ENCODE data around the gene PROX1.

PROX1 gene

DNA sequence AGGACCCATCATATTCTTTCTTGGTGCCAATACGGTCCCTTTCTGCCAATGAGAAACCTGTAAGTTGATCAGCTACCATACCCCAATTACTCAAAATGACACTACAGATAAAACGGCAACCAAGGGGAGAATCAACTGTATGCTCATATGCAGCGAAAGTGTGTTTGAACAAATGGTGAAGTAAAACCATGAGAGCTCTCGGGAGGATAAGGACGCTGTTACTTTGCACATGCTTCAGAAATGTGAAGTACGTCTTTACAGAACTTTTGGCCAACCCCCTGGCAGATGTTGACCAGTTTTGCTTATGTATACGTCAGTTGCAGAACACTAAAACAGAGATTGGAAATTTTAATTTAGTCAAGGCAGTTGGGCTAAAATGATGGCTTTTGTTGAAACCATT, 79.6 kb downstream of the PROX1 start:
- no peaks in the 10 kb centered on the region for H3K4me1 ChIP-seq (ENCODE audit: low read length)
- no peak overlapping the region for H3K4me3 ChIP-seq (ENCODE audit: low read length)
- H3K27ac ChIP-seq (ENCODE audit: low read length) = no peak overlapping the region
- no peak overlapping the region for H2AFZ ChIP-seq (ENCODE audit: low read depth, low read length)
- no peaks in the 10 kb centered on the region for H3K79me2 ChIP-seq (ENCODE audit: low read length)
- H3K27me3 ChIP-seq (ENCODE audit: low read depth, low read length) = peaks cover 39% of the 10 kb centered on the region; the same call in 1 of the 2 replicates
- no peaks in the 10 kb centered on the region for H3K36me3 ChIP-seq (replicated peaks; ENCODE audit: low read depth, low read length)
- H3K4me2 ChIP-seq (ENCODE audit: low read length) = no peak overlapping the region
- TF ChIP-seq, protein P1, sequence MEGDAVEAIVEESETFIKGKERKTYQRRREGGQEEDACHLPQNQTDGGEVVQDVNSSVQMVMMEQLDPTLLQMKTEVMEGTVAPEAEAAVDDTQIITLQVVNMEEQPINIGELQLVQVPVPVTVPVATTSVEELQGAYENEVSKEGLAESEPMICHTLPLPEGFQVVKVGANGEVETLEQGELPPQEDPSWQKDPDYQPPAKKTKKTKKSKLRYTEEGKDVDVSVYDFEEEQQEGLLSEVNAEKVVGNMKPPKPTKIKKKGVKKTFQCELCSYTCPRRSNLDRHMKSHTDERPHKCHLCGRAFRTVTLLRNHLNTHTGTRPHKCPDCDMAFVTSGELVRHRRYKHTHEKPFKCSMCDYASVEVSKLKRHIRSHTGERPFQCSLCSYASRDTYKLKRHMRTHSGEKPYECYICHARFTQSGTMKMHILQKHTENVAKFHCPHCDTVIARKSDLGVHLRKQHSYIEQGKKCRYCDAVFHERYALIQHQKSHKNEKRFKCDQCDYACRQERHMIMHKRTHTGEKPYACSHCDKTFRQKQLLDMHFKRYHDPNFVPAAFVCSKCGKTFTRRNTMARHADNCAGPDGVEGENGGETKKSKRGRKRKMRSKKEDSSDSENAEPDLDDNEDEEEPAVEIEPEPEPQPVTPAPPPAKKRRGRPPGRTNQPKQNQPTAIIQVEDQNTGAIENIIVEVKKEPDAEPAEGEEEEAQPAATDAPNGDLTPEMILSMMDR (IDR thresholded peaks at IDR 0.05; ENCODE audit: low read depth, low read length) = no peak
- no peak for TF ChIP-seq EZH2phosphoT487 (IDR thresholded peaks at IDR 0.05; ENCODE audit: low read depth)
- H4K20me1 ChIP-seq (ENCODE audit: insufficient read depth, low read length) = no peaks in the 10 kb centered on the region
- H3K9me3 ChIP-seq (ENCODE audit: insufficient read depth, low read length) = no peaks in the 10 kb centered on the region
- H3K9ac ChIP-seq (ENCODE audit: low read length) = no peak overlapping the region

DNA sequence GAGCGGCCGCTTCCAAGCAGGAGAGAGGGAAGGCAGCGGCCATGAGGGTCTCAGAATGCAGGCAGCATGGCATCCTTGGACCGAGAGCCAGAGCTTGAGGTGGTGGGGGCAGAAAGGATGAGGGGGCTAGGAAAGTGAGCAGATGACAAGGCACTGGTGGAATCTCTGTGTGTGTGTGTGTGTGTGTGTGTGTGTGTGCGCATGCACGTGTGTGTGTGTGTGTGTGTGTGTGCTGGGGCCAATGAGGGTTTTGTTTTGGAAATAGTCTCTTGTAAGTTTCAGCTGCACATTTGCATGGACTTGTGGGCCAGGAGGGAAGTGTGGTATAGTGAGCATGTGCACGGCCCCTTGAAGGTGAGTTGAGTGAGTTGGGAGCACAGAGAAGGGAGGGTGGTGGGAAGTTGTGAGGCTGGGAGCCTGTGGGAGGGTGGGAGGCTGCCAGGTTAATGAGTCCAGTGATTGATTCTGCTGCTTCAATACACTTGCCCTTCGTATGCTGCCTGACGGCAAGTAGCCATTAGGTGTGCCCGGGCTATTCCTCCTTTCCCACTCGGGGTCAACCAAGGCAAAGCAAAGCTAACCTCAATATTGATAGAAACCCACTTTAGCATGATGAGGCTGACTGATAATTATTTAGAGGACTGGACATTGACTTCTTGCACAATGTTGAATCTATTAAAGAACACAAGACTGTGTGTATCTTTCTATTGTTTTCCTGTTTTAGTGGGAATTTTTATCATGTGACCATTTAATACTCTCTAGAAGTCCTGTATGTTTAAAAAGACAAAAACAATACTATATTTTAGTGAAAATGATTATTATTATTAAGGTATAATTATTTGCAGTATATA, 80.3 kb downstream of the PROX1 start:
- no peaks in the 10 kb centered on the region for H3K79me2 ChIP-seq (ENCODE audit: low read length)
- H3K9me3 ChIP-seq (ENCODE audit: insufficient read depth, low read length) = no peaks in the 10 kb centered on the region
- H3K27ac ChIP-seq (ENCODE audit: low read length) = no peak overlapping the region
- H2AFZ ChIP-seq (ENCODE audit: low read depth, low read length) = no peak overlapping the region
- H3K27me3 ChIP-seq (ENCODE audit: low read depth, low read length) = peaks cover 41% of the 10 kb centered on the region; the same call in 1 of the 2 replicates
- H3K4me2 ChIP-seq (ENCODE audit: low read length) = no peak overlapping the region
- no peak for TF ChIP-seq EZH2phosphoT487 (IDR thresholded peaks at IDR 0.05; ENCODE audit: low read depth)
- TF ChIP-seq, protein P1 (IDR thresholded peaks at IDR 0.05; ENCODE audit: low read depth, low read length) = no peak
- no peak overlapping the region for H3K4me3 ChIP-seq (ENCODE audit: low read length)
- H3K4me1 ChIP-seq (ENCODE audit: low read length) = no peaks in the 10 kb centered on the region
- no peaks in the 10 kb centered on the region for H4K20me1 ChIP-seq (ENCODE audit: insufficient read depth, low read length)
- no peaks in the 10 kb centered on the region for H3K36me3 ChIP-seq (replicated peaks; ENCODE audit: low read depth, low read length)
- H3K9ac ChIP-seq (ENCODE audit: low read length) = no peak overlapping the region

DNA sequence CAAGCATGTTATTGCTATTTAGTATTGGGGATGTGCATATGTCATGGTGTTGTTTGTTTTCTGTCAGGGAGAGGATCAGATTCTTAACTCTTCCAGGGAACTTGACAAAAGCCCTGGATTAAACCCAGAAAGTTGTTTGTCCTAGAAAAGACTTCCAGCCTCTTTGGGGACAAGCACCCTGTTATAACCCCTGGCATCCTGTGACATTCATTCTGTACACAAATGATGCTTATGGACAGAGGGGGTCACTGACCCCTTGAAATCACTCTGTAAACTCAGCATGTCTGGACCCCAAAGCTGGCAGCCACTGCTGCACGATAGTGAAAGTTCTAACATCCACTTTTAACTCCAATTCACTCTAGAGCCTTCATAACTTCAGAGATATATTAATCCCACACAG, 81.2 kb downstream of the PROX1 start:
- H3K27me3 ChIP-seq (ENCODE audit: low read depth, low read length) = peaks cover 42% of the 10 kb centered on the region; the same call in 1 of the 2 replicates
- no peak overlapping the region for H3K4me2 ChIP-seq (ENCODE audit: low read length)
- H3K9ac ChIP-seq (ENCODE audit: low read length) = no peak overlapping the region
- H3K4me3 ChIP-seq (ENCODE audit: low read length) = no peak overlapping the region
- H4K20me1 ChIP-seq (ENCODE audit: insufficient read depth, low read length) = no peaks in the 10 kb centered on the region
- H3K9me3 ChIP-seq (ENCODE audit: insufficient read depth, low read length) = no peaks in the 10 kb centered on the region
- TF ChIP-seq, protein P1 (IDR thresholded peaks at IDR 0.05; ENCODE audit: low read depth, low read length) = no peak
- TF ChIP-seq EZH2phosphoT487 (IDR thresholded peaks at IDR 0.05; ENCODE audit: low read depth) = no peak
- H3K36me3 ChIP-seq (replicated peaks; ENCODE audit: low read depth, low read length) = no peaks in the 10 kb centered on the region
- H3K4me1 ChIP-seq (ENCODE audit: low read length) = no peaks in the 10 kb centered on the region
- no peak overlapping the region for H2AFZ ChIP-seq (ENCODE audit: low read depth, low read length)
- H3K79me2 ChIP-seq (ENCODE audit: low read length) = no peaks in the 10 kb centered on the region
- H3K27ac ChIP-seq (ENCODE audit: low read length) = no peak overlapping the region

DNA sequence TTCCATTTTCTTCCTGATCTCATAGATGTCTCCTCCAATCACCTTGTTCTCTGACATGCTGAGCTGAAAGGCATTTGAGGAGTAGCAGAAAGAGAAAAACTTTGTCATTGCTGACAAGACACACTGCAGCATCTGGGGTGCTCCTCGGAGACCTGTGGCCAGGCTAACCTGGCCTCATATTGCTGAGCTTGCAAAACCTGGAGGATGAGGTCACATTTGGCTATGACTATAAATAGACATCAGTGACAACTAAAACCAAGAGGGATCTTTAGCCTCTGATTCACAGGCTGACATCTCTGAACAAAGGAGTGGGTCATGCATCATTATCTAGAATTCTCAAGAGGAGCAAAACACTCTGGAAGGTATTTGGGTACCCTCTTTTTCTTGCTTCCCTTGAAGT, 83.7 kb downstream of the PROX1 start:
- Histone ChIP-seq H3K27me3 (ENCODE audit: low read depth, low read length) (peaks cover 36% of the 10 kb centered on the region; the same call in 1 of the 2 replicates), H4K20me1 (ENCODE audit: insufficient read depth, low read length) (no peaks in the 10 kb centered on the region), H3K4me2 (ENCODE audit: low read length) (no peak overlapping the region), H3K4me3 (ENCODE audit: low read length) (no peak overlapping the region), H3K36me3 (replicated peaks; ENCODE audit: low read depth, low read length) (no peaks in the 10 kb centered on the region), H3K27ac (ENCODE audit: low read length) (no peak overlapping the region), H2AFZ (ENCODE audit: low read depth, low read length) (no peak overlapping the region), H3K79me2 (ENCODE audit: low read length) (no peaks in the 10 kb centered on the region), H3K9me3 (ENCODE audit: insufficient read depth, low read length) (no peaks in the 10 kb centered on the region), H3K4me1 (ENCODE audit: low read length) (no peaks in the 10 kb centered on the region), H3K9ac (ENCODE audit: low read length) (no peak overlapping the region)
- TF ChIP-seq, protein P1 (IDR thresholded peaks at IDR 0.05; ENCODE audit: low read depth, low read length) = no peak
- TF ChIP-seq EZH2phosphoT487 (IDR thresholded peaks at IDR 0.05; ENCODE audit: low read depth) = no peak
